Testis (tissue), 2 donors: ENCODE measurements around the gene ENAH.

ENCODE experiments used
- CTCF ChIP-seq, 3 experiments: fragments of 450-650 bp in 2 of 3; fragments of 200-600 bp in 1 of 3; sonication (generic) in 1 of 3; IDR thresholded peaks; one replicate each; pipeline ENCODE4 v1.5.1; 2016 to 2019; ENCODE audit warnings: antibody characterized with exemption in 3 of 3, mild to moderate bottlenecking in 2 of 3, moderate library complexity in 1 of 3
- POLR2A ChIP-seq: fragments of 450-650 bp; IDR thresholded peaks from one replicate; pipeline ENCODE4 v1.6.1; 2017; ENCODE audit warnings: antibody characterized with exemption, mild to moderate bottlenecking, moderate library complexity

- TF ChIP-seq CTCF (IDR thresholded peaks at IDR 0.05) = no peak
- TF ChIP-seq POLR2A = no peak
These were observed 37.0 kb upstream of the ENAH start for GRCh38 chr1:225689882-225690459.
